PC-3 (cell line): ENCODE measurements around the gene TANGO6.

Experiments
- EZH2phosphoT487 ChIP-seq: fragments of 300-600 bp; sonication (generic); IDR thresholded peaks from 2 replicates; pipeline ENCODE4 v1.6.1; 2018; ENCODE audit warnings: mild to moderate bottlenecking, antibody characterized with exemption, low read length, borderline replicate concordance
- TF ChIP-seq, protein P1 (sequence below): fragments of 300-600 bp; sonication (generic); conservative IDR thresholded peaks from 2 replicates; pipeline ENCODE4 v1.5.1; 2017; ENCODE audit warnings: antibody characterized with exemption, low read depth, mild to moderate bottlenecking, low read length

DNA sequence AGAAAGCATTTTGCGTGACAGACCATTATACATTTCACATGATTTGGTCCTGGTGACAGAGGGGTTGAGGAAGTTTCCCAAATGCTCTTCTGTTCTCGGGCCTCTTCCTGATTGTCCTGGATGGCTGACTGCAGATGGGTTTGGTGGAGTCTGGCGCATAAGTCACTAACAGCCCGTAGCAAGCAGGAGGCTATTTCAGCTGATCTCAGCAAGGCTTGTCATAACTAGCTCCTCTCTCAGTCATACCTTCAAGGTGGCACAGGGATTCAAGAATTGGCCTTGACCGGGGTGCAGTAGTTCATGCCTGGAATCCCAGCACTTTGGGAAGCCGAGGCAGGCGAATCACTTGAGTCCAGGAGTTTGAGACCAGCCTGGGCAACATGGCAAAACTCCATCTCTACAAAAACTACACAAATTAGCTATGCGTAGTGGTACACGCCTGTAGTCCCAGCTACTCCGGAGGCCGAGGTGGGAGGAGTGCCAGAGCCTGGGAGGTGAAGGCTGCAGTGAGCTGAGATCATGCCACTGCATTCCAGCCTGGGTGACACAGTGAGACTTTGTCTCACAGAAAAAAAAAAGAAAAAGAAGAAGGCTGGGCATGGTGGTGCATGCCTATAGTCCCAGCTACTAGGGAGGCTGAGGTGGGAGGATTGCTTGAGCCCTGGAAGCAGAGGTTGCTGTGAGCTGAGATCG, 193.2 kb downstream of the TANGO6 start:
- TF ChIP-seq, protein P1, sequence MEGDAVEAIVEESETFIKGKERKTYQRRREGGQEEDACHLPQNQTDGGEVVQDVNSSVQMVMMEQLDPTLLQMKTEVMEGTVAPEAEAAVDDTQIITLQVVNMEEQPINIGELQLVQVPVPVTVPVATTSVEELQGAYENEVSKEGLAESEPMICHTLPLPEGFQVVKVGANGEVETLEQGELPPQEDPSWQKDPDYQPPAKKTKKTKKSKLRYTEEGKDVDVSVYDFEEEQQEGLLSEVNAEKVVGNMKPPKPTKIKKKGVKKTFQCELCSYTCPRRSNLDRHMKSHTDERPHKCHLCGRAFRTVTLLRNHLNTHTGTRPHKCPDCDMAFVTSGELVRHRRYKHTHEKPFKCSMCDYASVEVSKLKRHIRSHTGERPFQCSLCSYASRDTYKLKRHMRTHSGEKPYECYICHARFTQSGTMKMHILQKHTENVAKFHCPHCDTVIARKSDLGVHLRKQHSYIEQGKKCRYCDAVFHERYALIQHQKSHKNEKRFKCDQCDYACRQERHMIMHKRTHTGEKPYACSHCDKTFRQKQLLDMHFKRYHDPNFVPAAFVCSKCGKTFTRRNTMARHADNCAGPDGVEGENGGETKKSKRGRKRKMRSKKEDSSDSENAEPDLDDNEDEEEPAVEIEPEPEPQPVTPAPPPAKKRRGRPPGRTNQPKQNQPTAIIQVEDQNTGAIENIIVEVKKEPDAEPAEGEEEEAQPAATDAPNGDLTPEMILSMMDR: no peak
- TF ChIP-seq EZH2phosphoT487: no peak
